ENCODE measurements around the gene ANO2. TPM values are rescaled to one million over a fixed set of nuclear protein-coding genes. Genes with fewer than 3 reads are reported as not detected.

Gene ANO2
- total and polyA plus RNA-seq, 2 donors (not counting 3 experiments of a cell fraction or from before 2014, with no cell fraction given), result 15.4 to 65.0 TPM

DNA sequence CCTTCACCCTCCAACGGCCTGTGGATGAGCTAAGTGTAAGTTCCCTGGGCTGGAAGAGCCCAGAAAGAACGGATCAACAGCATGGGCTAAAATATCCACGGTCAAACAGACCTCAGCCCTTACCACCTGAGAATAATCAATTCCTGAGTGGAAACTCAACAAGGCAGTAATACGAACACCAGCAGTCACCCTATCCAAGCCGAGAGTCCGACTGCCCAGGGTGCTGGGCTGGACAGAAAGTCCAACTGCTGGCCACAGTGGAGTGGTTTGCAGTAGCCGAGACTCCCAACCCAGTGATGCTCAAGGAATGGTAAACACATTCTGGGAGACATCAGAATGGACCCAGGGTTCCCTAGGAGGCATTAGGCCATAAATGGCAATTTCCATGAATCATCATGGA lies 36.8 kb downstream of the ANO2 start:
- intact Hi-C loops (cut with micrococcal nuclease), result no loop called here
- H3K4me3 ChIP-seq (replicated peaks in 1 of 3; ENCODE audit: insufficient read depth in 1 of 3, low read depth in 1 of 3, low read length in 3 of 3), result no peak overlapping the region
- no peaks in the 10 kb centered on the region for H3K27me3 ChIP-seq (ENCODE audit: control insufficient read depth in 2 of 2, insufficient read depth in 2 of 2, low read length in 2 of 2)
- FAIRE-seq (no peak), DNase-seq (ENCODE audit: low read depth, low spot score) (no peak)
- no TSS peak for BruUV-seq (replicated peaks)
- no peak overlapping the region for H3K27ac ChIP-seq (ENCODE audit: insufficient read depth, low read depth, low read length)
- TF ChIP-seq GATA2 (IDR thresholded peaks at IDR 0.05; ENCODE audit: insufficient read depth, insufficient read length, low read depth, low read length), result no peak
- no peak for TF ChIP-seq MAX (IDR thresholded peaks at IDR 0.05; ENCODE audit: insufficient read depth, insufficient read length)
- TF ChIP-seq EZH2 (IDR thresholded peaks at IDR 0.05; ENCODE audit: borderline replicate concordance, low read depth, low read length, severe bottlenecking), result no peak
- TF ChIP-seq POLR2A (IDR thresholded peaks at IDR 0.05; ENCODE audit: low read depth, low read length), result no peak
- no peak for TF ChIP-seq FOS (IDR thresholded peaks at IDR 0.05; ENCODE audit: borderline replicate concordance, insufficient read depth, low read length)
- TF ChIP-seq, protein P1, sequence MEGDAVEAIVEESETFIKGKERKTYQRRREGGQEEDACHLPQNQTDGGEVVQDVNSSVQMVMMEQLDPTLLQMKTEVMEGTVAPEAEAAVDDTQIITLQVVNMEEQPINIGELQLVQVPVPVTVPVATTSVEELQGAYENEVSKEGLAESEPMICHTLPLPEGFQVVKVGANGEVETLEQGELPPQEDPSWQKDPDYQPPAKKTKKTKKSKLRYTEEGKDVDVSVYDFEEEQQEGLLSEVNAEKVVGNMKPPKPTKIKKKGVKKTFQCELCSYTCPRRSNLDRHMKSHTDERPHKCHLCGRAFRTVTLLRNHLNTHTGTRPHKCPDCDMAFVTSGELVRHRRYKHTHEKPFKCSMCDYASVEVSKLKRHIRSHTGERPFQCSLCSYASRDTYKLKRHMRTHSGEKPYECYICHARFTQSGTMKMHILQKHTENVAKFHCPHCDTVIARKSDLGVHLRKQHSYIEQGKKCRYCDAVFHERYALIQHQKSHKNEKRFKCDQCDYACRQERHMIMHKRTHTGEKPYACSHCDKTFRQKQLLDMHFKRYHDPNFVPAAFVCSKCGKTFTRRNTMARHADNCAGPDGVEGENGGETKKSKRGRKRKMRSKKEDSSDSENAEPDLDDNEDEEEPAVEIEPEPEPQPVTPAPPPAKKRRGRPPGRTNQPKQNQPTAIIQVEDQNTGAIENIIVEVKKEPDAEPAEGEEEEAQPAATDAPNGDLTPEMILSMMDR (IDR thresholded peaks at IDR 0.05; ENCODE audit: extremely low read depth in 1 of 2, insufficient read depth in 1 of 2, low read depth in 1 of 2, low read length in 2 of 2), result no peak
- no peak for TF ChIP-seq POLR2AphosphoS5 (IDR thresholded peaks at IDR 0.05; ENCODE audit: insufficient read depth, low read depth, low read length)
- no peak for TF ChIP-seq JUN (IDR thresholded peaks at IDR 0.05; ENCODE audit: borderline replicate concordance, insufficient read depth, insufficient read length, low read depth)
- no peak for TF ChIP-seq MYC (IDR thresholded peaks at IDR 0.05; ENCODE audit: low read depth, low read length)
- no peaks in the 10 kb centered on the region for H3K4me1 ChIP-seq (ENCODE audit: control insufficient read depth, extremely low read depth, insufficient read depth, low read length)
- H3K9ac ChIP-seq (replicated peaks; ENCODE audit: extremely low read depth, insufficient read depth, low read length), result no peak overlapping the region
- ChIA-PET CTCF (interaction anchor here (1.0 kb wide), 1 partner anchor 9 kb away, joined by 3 read pairs; no protein-coding TSS in a partner anchor), POLR2A (no interaction called here)
- H3K79me2 ChIP-seq (ENCODE audit: control insufficient read depth, insufficient read depth, low read length), result no peaks in the 10 kb centered on the region
- H3K4me2 ChIP-seq (ENCODE audit: insufficient read depth, low read length), result no peak overlapping the region
- peaks cover 1% of the 10 kb centered on the region for H4K20me1 ChIP-seq (replicated peaks; ENCODE audit: control insufficient read depth, extremely low read depth, insufficient read depth, low read length)
- dilution Hi-C loops (cut with MboI; ENCODE audit: extremely low pct_ligation_motif_present, low sequenced_read_pairs), result no loop called here
- peaks cover 11 to 59% of the 10 kb centered on the region in 2 experiments for H3K36me3 ChIP-seq (ENCODE audit: control insufficient read depth in 2 of 2, extremely low read depth in 1 of 2, insufficient read depth in 2 of 2, low read length in 2 of 2)
- H3K9me3 ChIP-seq (replicated peaks; ENCODE audit: control insufficient read depth, insufficient read depth, low read length), result no peaks in the 10 kb centered on the region
- no peaks in the 10 kb centered on the region for H3K9me1 ChIP-seq (replicated peaks; ENCODE audit: control insufficient read depth, extremely low read depth, insufficient read depth, low read length)
- no peak overlapping the region for H2AFZ ChIP-seq (ENCODE audit: low read depth, low read length)
